ENCODE results near the gene MPZL1. TPM values are rescaled to one million over a fixed set of nuclear protein-coding genes. Genes with fewer than 3 reads are reported as not detected.

MPZL1 gene
- total RNA-seq, result 142 and 170 TPM in 2 replicates

DNA sequence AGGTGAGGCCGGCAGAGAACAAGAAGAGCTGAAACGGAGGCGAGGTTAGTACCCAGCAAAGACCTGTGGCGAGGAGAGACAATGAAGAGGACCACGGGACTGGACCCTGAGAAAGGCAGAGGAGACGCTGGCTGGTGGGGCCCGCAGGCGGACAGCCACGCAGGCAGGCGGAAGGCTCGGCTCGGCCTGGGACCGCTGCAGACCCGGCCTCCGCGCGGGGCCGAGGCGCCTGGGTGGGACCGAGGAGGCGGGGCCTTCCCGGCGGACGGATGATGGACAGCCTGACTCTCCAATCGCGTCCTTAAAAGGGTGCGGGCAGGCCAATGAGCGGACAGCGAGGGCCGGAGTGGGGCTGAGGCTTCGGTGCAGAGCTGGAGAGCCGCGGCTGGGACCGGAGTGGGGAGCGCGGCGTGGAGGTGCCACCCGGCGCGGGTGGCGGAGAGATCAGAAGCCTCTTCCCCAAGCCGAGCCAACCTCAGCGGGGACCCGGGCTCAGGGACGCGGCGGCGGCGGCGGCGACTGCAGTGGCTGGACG lies at the start of gene MPZL1:
MPZL1 (plus strand) TSS at position 366 of the 535 bp plus-strand sequence. CDS start 170 bp downstream, outside the sequence.

Other genes starting within 250 kb of the MPZL1 start
- gene CD247, start 203.5 kb upstream of the MPZL1 start, total RNA-seq, result not detected in 2 replicates
- gene CREG1, start 168.2 kb upstream of the MPZL1 start, total RNA-seq, result 27.1 and 29.8 TPM in 2 replicates
- gene RCSD1, start 91.8 kb upstream of the MPZL1 start, total RNA-seq, result 0.65 and 0.96 TPM in 2 replicates
- 0.48 TPM in 1 of 2 replicates, not detected in the other for gene ADCY10, start 192.2 kb downstream of the MPZL1 start, total RNA-seq
- 51.0 and 54.0 TPM in 2 replicates for gene DCAF6, start 214.7 kb downstream of the MPZL1 start, total RNA-seq
- 18.0 and 20.0 TPM in 2 replicates for gene MPC2, start 215.1 kb downstream of the MPZL1 start, total RNA-seq